GM12878 (cell line): ENCODE data around the gene PDZRN3. TPM values are rescaled to one million over a fixed set of nuclear protein-coding genes. Genes with fewer than 3 reads are reported as not detected.

Experiments
- ATAC-seq: fragments of 200-7000 bp; cut with Tn5 transposase; 3 replicates; pipeline ENCODE4 v1.9.1; 2020; ENCODE audit warnings: mild to moderate bottlenecking, moderate library complexity
- BruUV-seq: library from RNA; stranded (reverse); fragments of 400-500 nt; replicated peaks from 2 replicates; lab custom pipeline; 2021; lab: Mats Ljungman, UMichigan
- CTCF ChIA-PET: fragments of 300-600 bp; sonication (Branson Sonifier 250); formaldehyde crosslinking; extraction: SDS; loops from one replicate; lab custom pipeline; 2021; ENCODE audit warnings: inconsistent platforms; lab: Yijun Ruan, JAX
- POLR2A ChIA-PET: fragments of 350-600 bp; formaldehyde crosslinking; extraction: SDS; loops from one replicate; lab custom pipeline; 2021; ENCODE audit warnings: inconsistent platforms; lab: Charles Lee
- RAD21 ChIA-PET: fragments of 300-600 bp; sonication (Branson Sonifier 250); formaldehyde crosslinking; loops from one replicate; lab custom pipeline; 2023; ENCODE audit warnings: antibody characterized with exemption; ENCODE audit not compliant: unreplicated experiment; lab: Charles Lee
- SMC1A ChIA-PET: fragments of 300-600 bp; sonication (Branson Sonifier 250); formaldehyde crosslinking; loops from one replicate; lab custom pipeline; 2023; ENCODE audit not compliant: unreplicated experiment, uncharacterized antibody; lab: Charles Lee
- DNase-seq: peaks from one replicate; pipeline ENCODE4 v3.0.0-alpha.2; 2011; ENCODE audit warnings: low read depth, low spot score
- FAIRE-seq: peaks from 3 replicates; lab custom pipeline; 2011; peaks lifted over from hg19 to GRCh38; lab: Jason Lieb, UNC
- H2AFZ ChIP-seq: 2 replicates; pipeline ENCODE4 v1.6.0; 2011; ENCODE audit warnings: low read depth, low read length, control low read depth; ENCODE audit not compliant: control insufficient read depth
- H3K27ac ChIP-seq: 2 replicates; pipeline ENCODE4 v1.5.1; 2011; ENCODE audit warnings: control low read depth; ENCODE audit not compliant: control insufficient read depth, insufficient read depth
- H3K27me3 ChIP-seq, 2 experiments: replicated peaks in 1 of 2; 2 replicates each; pipeline versions ENCODE4 v1.6.0 to v1.6.1; 2011; ENCODE audit warnings: low read length in 1 of 2; ENCODE audit not compliant: control insufficient read depth in 2 of 2, insufficient read depth in 2 of 2
- H3K36me3 ChIP-seq, 2 experiments: 2 replicates each; pipeline ENCODE4 v1.5.1; 2011; ENCODE audit warnings: low read length in 1 of 2; ENCODE audit not compliant: control insufficient read depth in 2 of 2, insufficient read depth in 2 of 2
- H3K4me1 ChIP-seq: 2 replicates; pipeline ENCODE4 v1.6.1; 2011; ENCODE audit warnings: mild to moderate bottlenecking, low read length, moderate library complexity, mixed read lengths; ENCODE audit not compliant: control insufficient read depth, insufficient read depth
- H3K4me2 ChIP-seq: 2 replicates; pipeline ENCODE4 v1.6.0; 2011; ENCODE audit warnings: control low read depth; ENCODE audit not compliant: control insufficient read depth, insufficient read depth
- H3K4me3 ChIP-seq: fragments of 200-600 bp; sonication (generic); 2 replicates; pipeline ENCODE4 v1.5.1; 2016
- H3K79me2 ChIP-seq: 2 replicates; pipeline ENCODE4 v1.6.0; 2011; ENCODE audit warnings: low read length; ENCODE audit not compliant: control insufficient read depth, insufficient read depth
- H3K9ac ChIP-seq: 2 replicates; pipeline ENCODE4 v1.8.0; 2011; ENCODE audit warnings: low read length, control low read depth, mixed read lengths; ENCODE audit not compliant: control insufficient read depth, insufficient read depth
- H3K9me3 ChIP-seq: replicated peaks from 3 replicates; pipeline ENCODE4 v1.5.1; 2011; ENCODE audit warnings: mild to moderate bottlenecking, low read length; ENCODE audit not compliant: control insufficient read depth, insufficient read depth
- H4K20me1 ChIP-seq: 2 replicates; pipeline ENCODE4 v1.6.0; 2011; ENCODE audit not compliant: control insufficient read depth, insufficient read depth
- CBX3 ChIP-seq: fragments of 200-600 bp; sonication (generic); IDR thresholded peaks from 2 replicates; pipeline ENCODE4 v1.6.1; 2016; ENCODE audit warnings: low read depth, borderline replicate concordance
- CHD1 ChIP-seq: IDR thresholded peaks from 2 replicates; pipeline ENCODE4 v1.6.1; 2012; ENCODE audit warnings: low read depth, low read length, improper control_type of control experiment
- CREM ChIP-seq: IDR thresholded peaks from 2 replicates; pipeline ENCODE4 v1.6.1; 2014; ENCODE audit warnings: antibody characterized with exemption, low read depth
- E2F8 ChIP-seq: fragments of 450-650 bp; IDR thresholded peaks from 2 replicates; pipeline ENCODE4 v1.6.1; 2018; ENCODE audit warnings: mild to moderate bottlenecking, low read depth, moderate library complexity; ENCODE audit not compliant: partially characterized antibody
- HDAC2 ChIP-seq: fragments of 200-600 bp; sonication (generic); IDR thresholded peaks from 2 replicates; pipeline ENCODE4 v1.6.1; 2017
- IRF3 ChIP-seq: fragments of 450-650 bp; IDR thresholded peaks from 2 replicates; pipeline ENCODE4 v1.6.1; 2014; ENCODE audit warnings: mild to moderate bottlenecking
- JUNB ChIP-seq: IDR thresholded peaks from 2 replicates; pipeline ENCODE4 v1.6.1; 2016; ENCODE audit warnings: antibody characterized with exemption, mild to moderate bottlenecking
- MEF2B ChIP-seq: fragments of 450-650 bp; IDR thresholded peaks from 2 replicates; pipeline ENCODE4 v1.6.1; 2018; ENCODE audit warnings: mild to moderate bottlenecking, moderate library complexity; ENCODE audit not compliant: partially characterized antibody, poor library complexity, severe bottlenecking
- MTA2 ChIP-seq: fragments of 450-650 bp; IDR thresholded peaks from 2 replicates; pipeline ENCODE4 v1.6.1; 2016; ENCODE audit warnings: low read depth, mild to moderate bottlenecking, moderate library complexity
- NFYB ChIP-seq: IDR thresholded peaks from 2 replicates; pipeline ENCODE4 v1.6.1; 2011; ENCODE audit warnings: low read depth, mild to moderate bottlenecking, low read length, improper control_type of control experiment, moderate library complexity; ENCODE audit not compliant: insufficient read depth
- NR2F1 ChIP-seq: fragments of 450-650 bp; conservative IDR thresholded peaks from 2 replicates; pipeline ENCODE4 v1.6.1; 2017; ENCODE audit warnings: mild to moderate bottlenecking
- RUNX3 ChIP-seq: IDR thresholded peaks from 2 replicates; pipeline ENCODE4 v1.6.1; 2012; ENCODE audit warnings: low read length, inconsistent platforms
- STAT1 ChIP-seq: fragments of 450-650 bp; conservative IDR thresholded peaks from 2 replicates; pipeline ENCODE4 v1.6.1; 2014; ENCODE audit warnings: antibody characterized with exemption, mild to moderate bottlenecking
- ZNF274 ChIP-seq: IDR thresholded peaks from one replicate; pipeline ENCODE4 v1.8.0; 2011; ENCODE audit not compliant: insufficient read length, insufficient read depth
- ZZZ3 ChIP-seq: IDR thresholded peaks from 2 replicates; pipeline ENCODE4 v1.6.1; 2011; ENCODE audit warnings: low read depth; ENCODE audit not compliant: control insufficient read depth, insufficient read length
- WGBS: methylation state at CpG from one replicate; pipeline ENCODE4 v1.1.6; 2016; ENCODE audit warnings: low lambda C conversion rate; ENCODE audit not compliant: insufficient replicate concordance, insufficient coverage; ENCODE audit errors: missing lambda C conversion rate; 5-methylcytosine and 5-hydroxymethylcytosine counted together
- in situ Hi-C: fragments of 300-500 bp; cut with MboI; formaldehyde crosslinking; loops from 9 replicates; pipeline ENCODE4 v1.14.3; 2018; ENCODE audit warnings: mixed read lengths
- intact Hi-C: fragments of 100-400 bp; cut with micrococcal nuclease; formaldehyde crosslinking; loops from one replicate; pipeline ENCODE4 v1.14.2; 2022; ENCODE audit not compliant: unreplicated experiment
- polyA plus RNA-seq, 11 experiments: library from polyadenylated mRNA; depleted of rRNA in 4 of 11; unstranded in 6 of 11; stranded (reverse) in 5 of 11; fragments of >200 nt; fragmentation: Nextera tagmentation in 4 of 11; fragmentation: Illumina TruSeq in 1 of 11; extraction: Ambion mirVana in 4 of 11; extraction: Trizol in 1 of 11; gene quantifications; 1 replicate in 1 of 11; 2 replicates in 10 of 11; pipeline versions ENCODE4 v1.2.1 to v1.2.3, GENCODE V29; 2011 to 2016; ENCODE audit warnings: inconsistent platforms in 2 of 11, missing spikeins in 2 of 11, low read depth in 1 of 11
- total RNA-seq, 4 experiments: library from RNA; depleted of rRNA in 3 of 4; stranded (reverse); fragments of >200 nt in 3 of 4; fragmentation: Illumina TruSeq in 1 of 4; extraction: Trizol in 1 of 4; gene quantifications; 2 replicates each; pipeline versions ENCODE4 v1.2.1 to v1.2.3, GENCODE V29; 2013 to 2021

PDZRN3 gene
- total and polyA plus RNA-seq, 10 of the 15 experiments (the other 5 are each of a cell fraction or from before 2014, with no cell fraction given), result 0.07 to 0.37 (median 0.12) TPM; not detected in 6

- no peak for TF ChIP-seq E2F8
- TF ChIP-seq JUNB, result no peak
- no peak for TF ChIP-seq ZZZ3
- TF ChIP-seq CBX3, result no peak
- no peak for TF ChIP-seq HDAC2
- TF ChIP-seq MTA2, result no peak
- TF ChIP-seq STAT1, result no peak
- TF ChIP-seq NFYB, result no peak
These were observed 172.0 kb downstream of the PDZRN3 start (continued) for GRCh38 chr3:73452729-73453128.

GRCh38 chr3:73451301-73451944 lies 173.3 kb downstream of the PDZRN3 start:
- H3K79me2 ChIP-seq, result no peaks in the 10 kb centered on the region
- DNase-seq (peak; percentile 23), FAIRE-seq (no peak), ATAC-seq (peak; percentile 55)
- ChIA-PET RAD21 (interaction anchor here (1.4 kb wide), 1 partner anchor 51 kb away, joined by 10 read pairs; no protein-coding TSS in a partner anchor), POLR2A (interaction anchor here (1.1 kb wide), 1 partner anchor 12 kb away, joined by 3 read pairs; no protein-coding TSS in a partner anchor), SMC1A (interaction anchor here (0.6 to 3.1 kb wide), 8 partner anchors 22 to 1737 kb away, joined by 3 to 16 read pairs (median 3); no protein-coding TSS in a partner anchor), CTCF (interaction anchor here (8.1 kb wide), 1 partner anchor 52 kb away, joined by 110 read pairs; no protein-coding TSS in a partner anchor)
- H3K27ac ChIP-seq, result 0 out of 2 replicates have a peak overlapping the region, but pooled peaks have one; percentile 9
- peak overlapping the region; percentile 51; the same call in 1 of the 2 replicates for H3K4me2 ChIP-seq
- intact Hi-C loops (no loop called here), in situ Hi-C loops (loop anchor here (5.0 kb wide), 1 partner anchor 51 kb away; no protein-coding TSS in a partner anchor)
- H4K20me1 ChIP-seq, result no peaks in the 10 kb centered on the region
- H3K27me3 ChIP-seq, result no peaks in the 10 kb centered on the region
- no TSS peak for BruUV-seq
- 11% methylated on average over 3 of the region's 3 CpGs for WGBS
- no peaks in the 10 kb centered on the region; the same call in 2 of the 3 replicates for H3K9me3 ChIP-seq
- H3K4me3 ChIP-seq, result no peak overlapping the region
- peaks cover 37% of the 10 kb centered on the region for H3K4me1 ChIP-seq
- H2AFZ ChIP-seq, result peak overlapping the region; percentile 18
- H3K9ac ChIP-seq, result no peak overlapping the region
- no peaks in the 10 kb centered on the region for H3K36me3 ChIP-seq
- peak; percentile 79 for TF ChIP-seq MEF2B
- TF ChIP-seq NR2F1, result peak; percentile 94
- no peak for TF ChIP-seq CHD1
- peak; percentile 24; the same call in 1 of the 2 replicates for TF ChIP-seq RUNX3
- peak; percentile 93 for TF ChIP-seq MTA2
- TF ChIP-seq IRF3, result no peak
- no peak for TF ChIP-seq ZNF274
- TF ChIP-seq CREM, result peak; percentile 49
